HG02798 (cell line): ENCODE results near the gene ANKH.
A peak's percentile ranks its signal among the peaks of the same experiment; 100 is the strongest.
"Not testable (repeated sequence)": the region's sequence is repeated elsewhere in the genome, so short reads cannot be mapped to it uniquely, and the experiment has no call there.

Experiments used
- ATAC-seq: cut with Tn5 transposase; IDR thresholded peaks from one replicate; pipeline ENCODE4 v1.9.1; 2021; ENCODE audit warnings: mild to moderate bottlenecking; ENCODE audit not compliant: unreplicated experiment, poor library complexity

ANKH gene

GRCh38 chr5:14890846-14891245 lies 19.3 kb upstream of the ANKH start:
- ATAC-seq = no peak

- no peak for ATAC-seq
Measured at GRCh38 chr5:14884062-14884612, 12.6 kb upstream of the ANKH start.

- ATAC-seq = no peak
Measured at GRCh38 chr5:14882658-14883580, 11.3 kb upstream of the ANKH start.

GRCh38 chr5:14881826-14882225 lies 10.2 kb upstream of the ANKH start:
- ATAC-seq = no peak

GRCh38 chr5:14880688-14881087 lies 9.1 kb upstream of the ANKH start:
- ATAC-seq = no peak

GRCh38 chr5:14879937-14880589 lies 8.5 kb upstream of the ANKH start:
- no peak for ATAC-seq

- no peak for ATAC-seq
Measured at GRCh38 chr5:14879393-14879792, 7.8 kb upstream of the ANKH start.

GRCh38 chr5:14878192-14878591 lies 6.6 kb upstream of the ANKH start:
- ATAC-seq = not testable (repeated sequence)

- no peak for ATAC-seq
Measured at GRCh38 chr5:14876095-14876494, 4.5 kb upstream of the ANKH start.

GRCh38 chr5:14873790-14874189 lies 2.2 kb upstream of the ANKH start:
- ATAC-seq = no peak

GRCh38 chr5:14873093-14873492 lies 1.5 kb upstream of the ANKH start:
- no peak for ATAC-seq

GRCh38 chr5:14872070-14872989 lies 752 bp upstream of the ANKH start:
- ATAC-seq = peak; percentile 54

- peak; percentile 20 for ATAC-seq
Measured at GRCh38 chr5:14870337-14871213, 1.0 kb downstream of the ANKH start.

GRCh38 chr5:14869668-14870164 lies 1.9 kb downstream of the ANKH start:
- no peak for ATAC-seq

- ATAC-seq = no peak
Measured at GRCh38 chr5:14869233-14869632, 2.3 kb downstream of the ANKH start.

- no peak for ATAC-seq
Measured at GRCh38 chr5:14868771-14869170, 2.8 kb downstream of the ANKH start.

GRCh38 chr5:14864181-14864812 lies 7.3 kb downstream of the ANKH start:
- ATAC-seq = no peak

GRCh38 chr5:14863105-14863504 lies 8.5 kb downstream of the ANKH start:
- no peak for ATAC-seq
